H9 (cell line): ENCODE measurements around the gene MAOA. TPM values are rescaled to one million over a fixed set of nuclear protein-coding genes. Genes with fewer than 3 reads are reported as not detected.

Experiments used
- DNase-seq: peaks from one replicate; pipeline ENCODE4 v3.0.0-alpha.2; 2017
- H2AFZ ChIP-seq: one replicate; pipeline ENCODE4 v1.6.1; 2013; ENCODE audit warnings: mild to moderate bottlenecking, low read length, control low read depth, moderate library complexity
- H2AK5ac ChIP-seq: 2 replicates; pipeline ENCODE4 v1.6.1; 2013; ENCODE audit warnings: low read length, control low read depth, mixed read lengths; ENCODE audit not compliant: insufficient read length
- H2BK120ac ChIP-seq: one replicate; pipeline ENCODE4 v1.6.1; 2013; ENCODE audit warnings: low read depth, mild to moderate bottlenecking, low read length, control low read depth, inconsistent platforms; ENCODE audit not compliant: poor library complexity, severe bottlenecking
- H2BK12ac ChIP-seq: 2 replicates; pipeline ENCODE4 v1.6.1; 2013; ENCODE audit warnings: low read length, control low read depth, mixed read lengths, low read depth; ENCODE audit not compliant: insufficient read length
- H2BK15ac ChIP-seq: 2 replicates; pipeline ENCODE4 v1.6.1; 2013; ENCODE audit warnings: low read depth, low read length, control low read depth
- H2BK20ac ChIP-seq: one replicate; pipeline ENCODE4 v1.6.1; 2013; ENCODE audit warnings: low read depth, mild to moderate bottlenecking, low read length, control low read depth, inconsistent platforms; ENCODE audit not compliant: poor library complexity, severe bottlenecking
- H2BK5ac ChIP-seq: 2 replicates; pipeline ENCODE4 v1.6.1; 2013; ENCODE audit warnings: low read length, control low read depth, mixed read lengths; ENCODE audit not compliant: insufficient read length
- H3K14ac ChIP-seq: 2 replicates; pipeline ENCODE4 v1.6.1; 2013; ENCODE audit warnings: low read length, control low read depth; ENCODE audit not compliant: insufficient read depth
- H3K18ac ChIP-seq: 2 replicates; pipeline ENCODE4 v1.6.1; 2013; ENCODE audit warnings: low read depth, mild to moderate bottlenecking, mixed read lengths, low read length, control low read depth; ENCODE audit not compliant: insufficient read length
- H3K23ac ChIP-seq: 2 replicates; pipeline ENCODE4 v1.6.1; 2013; ENCODE audit warnings: low read length, control low read depth, mixed read lengths, low read depth; ENCODE audit not compliant: insufficient read length
- H3K23me2 ChIP-seq: 2 replicates; pipeline ENCODE4 v1.6.1; 2013; ENCODE audit warnings: low read depth, mild to moderate bottlenecking, mixed read lengths, low read length, control low read depth; ENCODE audit not compliant: insufficient read length, poor library complexity, severe bottlenecking
- H3K27ac ChIP-seq: 2 replicates; pipeline ENCODE4 v1.5.1; 2013; ENCODE audit warnings: low read length, control low read depth, mixed read lengths, low read depth; ENCODE audit not compliant: insufficient read length
- H3K27me3 ChIP-seq: 2 replicates; pipeline ENCODE4 v1.6.1; 2013; ENCODE audit warnings: low read length, control low read depth, inconsistent platforms; ENCODE audit not compliant: insufficient read depth
- H3K4ac ChIP-seq: 2 replicates; pipeline ENCODE4 v1.6.1; 2013; ENCODE audit warnings: low read depth, mild to moderate bottlenecking, control low read depth, inconsistent platforms, low read length, moderate library complexity
- H3K4me1 ChIP-seq: 2 replicates; pipeline ENCODE4 v1.6.1; 2013; ENCODE audit warnings: low read length, control low read depth, inconsistent platforms; ENCODE audit not compliant: insufficient read depth
- H3K4me2 ChIP-seq: 2 replicates; pipeline ENCODE4 v1.6.1; 2013; ENCODE audit warnings: low read length, control low read depth, mixed read lengths; ENCODE audit not compliant: insufficient read length, insufficient read depth
- H3K56ac ChIP-seq: 2 replicates; pipeline ENCODE4 v1.6.1; 2013; ENCODE audit warnings: low read depth, mild to moderate bottlenecking, mixed read lengths, low read length, control low read depth; ENCODE audit not compliant: insufficient read length
- H3K79me1 ChIP-seq: 2 replicates; pipeline ENCODE4 v1.6.1; 2013; ENCODE audit warnings: low read depth, mild to moderate bottlenecking, moderate library complexity, low read length, control low read depth, inconsistent platforms; ENCODE audit not compliant: insufficient read depth, poor library complexity, severe bottlenecking
- H3K79me2 ChIP-seq: 2 replicates; pipeline ENCODE4 v1.6.1; 2013; ENCODE audit warnings: low read length, control low read depth, inconsistent platforms; ENCODE audit not compliant: insufficient read depth
- H3K9ac ChIP-seq: 2 replicates; pipeline ENCODE4 v1.6.1; 2013; ENCODE audit warnings: low read length, control low read depth, mixed read lengths; ENCODE audit not compliant: insufficient read length; ENCODE audit errors: extremely low read depth
- H3K9me3 ChIP-seq: one replicate; pipeline ENCODE4 v1.6.1; 2013; ENCODE audit warnings: low read depth, low read length, inconsistent platforms; ENCODE audit not compliant: control insufficient read depth
- H3T11ph ChIP-seq: one replicate; pipeline ENCODE4 v1.6.1; 2013; ENCODE audit warnings: mild to moderate bottlenecking, low read length, control low read depth, inconsistent platforms
- H4K20me1 ChIP-seq: one replicate; pipeline ENCODE4 v1.6.1; 2013; ENCODE audit not compliant: control insufficient read depth, insufficient read length, insufficient read depth
- H4K5ac ChIP-seq: 2 replicates; pipeline ENCODE4 v1.6.1; 2013; ENCODE audit warnings: low read depth, mild to moderate bottlenecking, mixed read lengths, low read length, control low read depth; ENCODE audit not compliant: insufficient read length
- H4K8ac ChIP-seq: replicated peaks from 2 replicates; pipeline ENCODE4 v1.6.1; 2013; ENCODE audit warnings: low read length, control low read depth, mixed read lengths, low read depth; ENCODE audit not compliant: insufficient read length
- H4K91ac ChIP-seq: 2 replicates; pipeline ENCODE4 v1.6.1; 2013; ENCODE audit warnings: low read depth, mild to moderate bottlenecking, moderate library complexity, mixed read lengths, low read length, control low read depth; ENCODE audit not compliant: insufficient read length
- H3K27ac Mint-ChIP-seq, 3 experiments: 2 replicates in 2 of 3; 3 replicates in 1 of 3; pipeline ENCODE4 v1.8.0; 2020 to 2021; ENCODE audit warnings: mixed read lengths in 3 of 3, mild to moderate bottlenecking in 1 of 3, moderate library complexity in 1 of 3
- H3K27me3 Mint-ChIP-seq: 2 replicates; pipeline ENCODE4 v1.8.0; 2021; ENCODE audit warnings: low read depth, mild to moderate bottlenecking, moderate library complexity, mixed read lengths
- H3K36me3 Mint-ChIP-seq, 3 experiments: 2 replicates in 2 of 3; 3 replicates in 1 of 3; pipeline ENCODE4 v1.8.0; 2020 to 2021; ENCODE audit warnings: low read depth in 3 of 3, mixed read lengths in 3 of 3; ENCODE audit not compliant: insufficient read depth in 1 of 3
- H3K4me1 Mint-ChIP-seq, 2 experiments: 2 replicates each; pipeline ENCODE4 v1.8.0; 2020; ENCODE audit warnings: mixed read lengths in 2 of 2
- H3K4me3 Mint-ChIP-seq, 2 experiments: 2 replicates in 1 of 2; 3 replicates in 1 of 2; pipeline ENCODE4 v1.8.0; 2020 to 2021; ENCODE audit warnings: mild to moderate bottlenecking in 2 of 2, mixed read lengths in 2 of 2, moderate library complexity in 1 of 2
- H3K9me3 Mint-ChIP-seq, 2 experiments: 2 replicates in 1 of 2; 3 replicates in 1 of 2; pipeline ENCODE4 v1.8.0; 2020; ENCODE audit warnings: mild to moderate bottlenecking in 2 of 2, mixed read lengths in 2 of 2, moderate library complexity in 1 of 2
- total RNA-seq: library from RNA; stranded (reverse); gene quantifications from 2 replicates; pipeline ENCODE4 v1.2.1, GENCODE V29; 2021
- TF ChIP-seq, protein P1 (sequence below): fragments of 200-600 bp; sonication (generic); conservative IDR thresholded peaks from 3 replicates; pipeline ENCODE4 v1.8.0; 2021; ENCODE audit warnings: antibody characterized with exemption, mild to moderate bottlenecking

Gene MAOA
- total RNA-seq, 1 experiment from 2014 or later = 0.28 TPM

DNA sequence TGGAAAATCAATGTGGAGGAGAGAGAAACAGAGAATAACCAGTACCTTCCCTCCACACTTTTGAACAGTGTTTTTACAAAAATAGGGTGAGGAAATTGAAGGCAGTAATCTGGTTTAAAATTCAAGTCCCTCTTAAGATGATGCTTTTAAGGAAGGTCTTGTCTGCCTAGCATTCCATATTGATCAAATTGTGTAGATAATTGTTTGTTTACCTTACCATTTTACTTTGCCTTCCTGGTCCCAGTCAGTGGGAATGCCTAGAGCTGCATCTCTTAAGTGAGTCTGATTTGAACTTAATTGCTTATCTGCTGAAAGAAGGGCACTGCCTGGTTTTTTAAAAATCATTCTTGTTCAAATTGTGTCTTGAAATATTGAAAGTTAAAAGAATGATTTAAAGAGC, 14.4 kb upstream of the MAOA start:
- Histone ChIP-seq H3K79me1 (no peaks in the 10 kb centered on the region), H4K8ac (no peak overlapping the region), H2BK120ac (no peak overlapping the region), H3K27ac (no peak overlapping the region), H3K9ac (no peak overlapping the region), H2AK5ac (no peak overlapping the region), H3K4me2 (no peak overlapping the region), H3K14ac (no peak overlapping the region), H4K20me1 (no peaks in the 10 kb centered on the region), H3K4ac (no peak overlapping the region), H3K23me2 (no peaks in the 10 kb centered on the region), H3K79me2 (no peaks in the 10 kb centered on the region), H2BK15ac (no peak overlapping the region), H3K23ac (no peak overlapping the region), H3K18ac (no peak overlapping the region), H2BK12ac (no peak overlapping the region), H2BK5ac (no peak overlapping the region), H3T11ph (no peak overlapping the region), H3K27me3 (no peaks in the 10 kb centered on the region), H2AFZ (no peak overlapping the region), H2BK20ac (no peak overlapping the region), H3K4me1 (no peaks in the 10 kb centered on the region), H4K5ac (no peak overlapping the region), H3K56ac (no peak overlapping the region), H3K9me3 (no peaks in the 10 kb centered on the region), H4K91ac (no peak overlapping the region)
- TF ChIP-seq, protein P1, sequence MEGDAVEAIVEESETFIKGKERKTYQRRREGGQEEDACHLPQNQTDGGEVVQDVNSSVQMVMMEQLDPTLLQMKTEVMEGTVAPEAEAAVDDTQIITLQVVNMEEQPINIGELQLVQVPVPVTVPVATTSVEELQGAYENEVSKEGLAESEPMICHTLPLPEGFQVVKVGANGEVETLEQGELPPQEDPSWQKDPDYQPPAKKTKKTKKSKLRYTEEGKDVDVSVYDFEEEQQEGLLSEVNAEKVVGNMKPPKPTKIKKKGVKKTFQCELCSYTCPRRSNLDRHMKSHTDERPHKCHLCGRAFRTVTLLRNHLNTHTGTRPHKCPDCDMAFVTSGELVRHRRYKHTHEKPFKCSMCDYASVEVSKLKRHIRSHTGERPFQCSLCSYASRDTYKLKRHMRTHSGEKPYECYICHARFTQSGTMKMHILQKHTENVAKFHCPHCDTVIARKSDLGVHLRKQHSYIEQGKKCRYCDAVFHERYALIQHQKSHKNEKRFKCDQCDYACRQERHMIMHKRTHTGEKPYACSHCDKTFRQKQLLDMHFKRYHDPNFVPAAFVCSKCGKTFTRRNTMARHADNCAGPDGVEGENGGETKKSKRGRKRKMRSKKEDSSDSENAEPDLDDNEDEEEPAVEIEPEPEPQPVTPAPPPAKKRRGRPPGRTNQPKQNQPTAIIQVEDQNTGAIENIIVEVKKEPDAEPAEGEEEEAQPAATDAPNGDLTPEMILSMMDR = no peak
- Mint-ChIP-seq H3K27ac (no peak overlapping the region), H3K9me3 (peaks cover 21 to 41% of the 10 kb centered on the region in 2 experiments), H3K36me3 (peaks cover 0 to 4% (median 0%) of the 10 kb centered on the region in 3 experiments; a peak in 2 of 7 replicates), H3K27me3 (peaks cover 7% of the 10 kb centered on the region), H3K4me1 (peaks cover 11 to 15% of the 10 kb centered on the region in 2 experiments), H3K4me3 (no peak overlapping the region)
- DNase-seq = no peak
